ENCODE measurements around the gene IL1R2. TPM values are rescaled to one million over a fixed set of nuclear protein-coding genes. Genes with fewer than 3 reads are reported as not detected.

Gene IL1R2
- polyA plus RNA-seq, 2 of the 4 experiments (the other 2 are of a cell fraction): 0.83 to 1.7 TPM

DNA sequence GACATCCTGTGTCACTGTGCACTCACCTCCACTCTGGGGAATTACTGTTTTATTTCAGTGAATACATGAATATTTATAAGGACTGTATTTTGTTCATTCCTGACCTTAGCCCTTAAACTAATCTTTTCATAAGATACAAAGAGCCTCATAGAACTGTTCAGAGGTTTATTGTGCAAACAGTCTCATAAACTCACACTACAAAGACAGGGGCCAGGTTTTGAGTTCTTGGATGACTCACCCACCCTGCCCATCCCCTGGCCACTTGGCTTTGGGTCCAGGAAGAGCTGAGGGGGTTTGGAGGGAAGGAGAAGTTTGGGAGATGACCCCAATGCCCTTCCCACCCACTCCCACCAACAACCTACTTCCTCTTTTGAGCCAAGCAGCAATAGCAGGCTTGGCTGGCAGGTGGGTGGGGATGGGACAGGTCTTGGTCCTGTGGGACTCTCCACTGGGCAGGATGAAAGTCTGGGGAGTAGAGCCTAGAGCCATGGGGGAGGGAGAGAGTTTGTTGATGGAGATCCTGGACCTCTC is 43.1 kb upstream of the IL1R2 start:
- Histone ChIP-seq H3K4me2 (no peak overlapping the region), H3K27ac (no peak overlapping the region), H3K4me3 (no peak overlapping the region), H3K4me1 (no peaks in the 10 kb centered on the region), H3K9me3 (no peaks in the 10 kb centered on the region)
- TF ChIP-seq CBX8 (IDR thresholded peaks at IDR 0.05) (no peak), FOXS1 (CRISPR knock-in tag; IDR thresholded peaks at IDR 0.05) (no peak), ZC3H11A (IDR thresholded peaks at IDR 0.05) (no peak), NR3C1 (IDR thresholded peaks at IDR 0.05) (no peak), RCOR1 (IDR thresholded peaks at IDR 0.05; ENCODE audit: low read depth, low read length) (no peak), CBX2 (IDR thresholded peaks at IDR 0.05; ENCODE audit: borderline replicate concordance, low read depth) (no peak), MAFK (IDR thresholded peaks at IDR 0.05; ENCODE audit: partially characterized antibody) (no peak), MYC (IDR thresholded peaks at IDR 0.05; ENCODE audit: borderline replicate concordance, low read length) (no peak), CHD4 (IDR thresholded peaks at IDR 0.05; ENCODE audit: borderline replicate concordance) (no peak), ESRRA (IDR thresholded peaks at IDR 0.05; ENCODE audit: borderline replicate concordance, low read length) (no peak), JUN (IDR thresholded peaks at IDR 0.05) (no peak), HOXB5 (CRISPR knock-in tag; IDR thresholded peaks at IDR 0.05) (no peak), JUNB (IDR thresholded peaks at IDR 0.05) (no peak), KDM5A (IDR thresholded peaks at IDR 0.05) (no peak), GATA3 (IDR thresholded peaks at IDR 0.05; ENCODE audit: borderline replicate concordance) (no peak)
- TF ChIP-seq, protein P1, sequence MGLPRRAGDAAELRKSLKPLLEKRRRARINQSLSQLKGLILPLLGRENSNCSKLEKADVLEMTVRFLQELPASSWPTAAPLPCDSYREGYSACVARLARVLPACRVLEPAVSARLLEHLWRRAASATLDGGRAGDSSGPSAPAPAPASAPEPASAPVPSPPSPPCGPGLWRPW (IDR thresholded peaks at IDR 0.05): no peak
- TF ChIP-seq, protein P2, sequence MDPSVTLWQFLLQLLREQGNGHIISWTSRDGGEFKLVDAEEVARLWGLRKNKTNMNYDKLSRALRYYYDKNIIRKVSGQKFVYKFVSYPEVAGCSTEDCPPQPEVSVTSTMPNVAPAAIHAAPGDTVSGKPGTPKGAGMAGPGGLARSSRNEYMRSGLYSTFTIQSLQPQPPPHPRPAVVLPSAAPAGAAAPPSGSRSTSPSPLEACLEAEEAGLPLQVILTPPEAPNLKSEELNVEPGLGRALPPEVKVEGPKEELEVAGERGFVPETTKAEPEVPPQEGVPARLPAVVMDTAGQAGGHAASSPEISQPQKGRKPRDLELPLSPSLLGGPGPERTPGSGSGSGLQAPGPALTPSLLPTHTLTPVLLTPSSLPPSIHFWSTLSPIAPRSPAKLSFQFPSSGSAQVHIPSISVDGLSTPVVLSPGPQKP (IDR thresholded peaks at IDR 0.05; ENCODE audit: low read depth, low read length): no peak
- TF ChIP-seq, protein P3, sequence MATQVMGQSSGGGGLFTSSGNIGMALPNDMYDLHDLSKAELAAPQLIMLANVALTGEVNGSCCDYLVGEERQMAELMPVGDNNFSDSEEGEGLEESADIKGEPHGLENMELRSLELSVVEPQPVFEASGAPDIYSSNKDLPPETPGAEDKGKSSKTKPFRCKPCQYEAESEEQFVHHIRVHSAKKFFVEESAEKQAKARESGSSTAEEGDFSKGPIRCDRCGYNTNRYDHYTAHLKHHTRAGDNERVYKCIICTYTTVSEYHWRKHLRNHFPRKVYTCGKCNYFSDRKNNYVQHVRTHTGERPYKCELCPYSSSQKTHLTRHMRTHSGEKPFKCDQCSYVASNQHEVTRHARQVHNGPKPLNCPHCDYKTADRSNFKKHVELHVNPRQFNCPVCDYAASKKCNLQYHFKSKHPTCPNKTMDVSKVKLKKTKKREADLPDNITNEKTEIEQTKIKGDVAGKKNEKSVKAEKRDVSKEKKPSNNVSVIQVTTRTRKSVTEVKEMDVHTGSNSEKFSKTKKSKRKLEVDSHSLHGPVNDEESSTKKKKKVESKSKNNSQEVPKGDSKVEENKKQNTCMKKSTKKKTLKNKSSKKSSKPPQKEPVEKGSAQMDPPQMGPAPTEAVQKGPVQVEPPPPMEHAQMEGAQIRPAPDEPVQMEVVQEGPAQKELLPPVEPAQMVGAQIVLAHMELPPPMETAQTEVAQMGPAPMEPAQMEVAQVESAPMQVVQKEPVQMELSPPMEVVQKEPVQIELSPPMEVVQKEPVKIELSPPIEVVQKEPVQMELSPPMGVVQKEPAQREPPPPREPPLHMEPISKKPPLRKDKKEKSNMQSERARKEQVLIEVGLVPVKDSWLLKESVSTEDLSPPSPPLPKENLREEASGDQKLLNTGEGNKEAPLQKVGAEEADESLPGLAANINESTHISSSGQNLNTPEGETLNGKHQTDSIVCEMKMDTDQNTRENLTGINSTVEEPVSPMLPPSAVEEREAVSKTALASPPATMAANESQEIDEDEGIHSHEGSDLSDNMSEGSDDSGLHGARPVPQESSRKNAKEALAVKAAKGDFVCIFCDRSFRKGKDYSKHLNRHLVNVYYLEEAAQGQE (IDR thresholded peaks at IDR 0.05): no peak
- TF ChIP-seq, protein P4, sequence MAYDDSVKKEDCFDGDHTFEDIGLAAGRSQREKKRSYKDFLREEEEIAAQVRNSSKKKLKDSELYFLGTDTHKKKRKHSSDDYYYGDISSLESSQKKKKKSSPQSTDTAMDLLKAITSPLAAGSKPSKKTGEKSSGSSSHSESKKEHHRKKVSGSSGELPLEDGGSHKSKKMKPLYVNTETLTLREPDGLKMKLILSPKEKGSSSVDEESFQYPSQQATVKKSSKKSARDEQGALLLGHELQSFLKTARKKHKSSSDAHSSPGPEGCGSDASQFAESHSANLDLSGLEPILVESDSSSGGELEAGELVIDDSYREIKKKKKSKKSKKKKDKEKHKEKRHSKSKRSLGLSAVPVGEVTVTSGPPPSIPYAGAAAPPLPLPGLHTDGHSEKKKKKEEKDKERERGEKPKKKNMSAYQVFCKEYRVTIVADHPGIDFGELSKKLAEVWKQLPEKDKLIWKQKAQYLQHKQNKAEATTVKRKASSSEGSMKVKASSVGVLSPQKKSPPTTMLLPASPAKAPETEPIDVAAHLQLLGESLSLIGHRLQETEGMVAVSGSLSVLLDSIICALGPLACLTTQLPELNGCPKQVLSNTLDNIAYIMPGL (CRISPR knock-in tag; IDR thresholded peaks at IDR 0.05; ENCODE audit: borderline replicate concordance): no peak
- ChIA-PET CTCF (no interaction called here), POLR2A (no interaction called here)
- FAIRE-seq (no peak), DNase-seq (ENCODE audit: low read depth in 1 of 2, low spot score in 1 of 2) (no peak), ATAC-seq (no peak)

DNA sequence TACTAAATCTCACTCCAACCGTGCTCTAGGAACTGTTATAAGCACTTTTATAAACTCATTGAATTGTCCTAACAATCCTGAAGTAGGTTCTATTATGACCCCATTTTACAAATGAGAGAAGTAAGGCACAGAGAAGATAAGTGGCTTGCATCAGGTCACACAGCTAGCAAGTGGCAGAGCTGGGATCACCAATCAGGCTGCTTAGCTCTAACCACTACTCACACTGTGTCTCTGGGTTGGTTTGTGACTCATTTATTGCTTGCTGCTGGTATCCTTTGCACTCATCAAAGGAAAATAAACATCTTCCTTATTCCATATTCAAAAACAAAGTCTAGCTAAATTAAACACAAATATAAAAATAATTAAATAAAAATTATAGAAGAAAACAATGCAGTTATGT is 42.5 kb upstream of the IL1R2 start:
- no peak for ATAC-seq
- WGBS (ENCODE audit: missing lambda C conversion rate): 4% methylated on average over 1 of the region's 1 CpG
- no peak for DNase-seq (ENCODE audit: low read depth in 1 of 2, low spot score in 1 of 2)
- H3K27ac ChIP-seq: no peak overlapping the region
- POLR2A ChIA-PET: no interaction called here
- FAIRE-seq: no peak
- no peak overlapping the region for H3K4me2 ChIP-seq
- TF ChIP-seq EP300 (IDR thresholded peaks at IDR 0.05): no peak
- TF ChIP-seq RNF2 (IDR thresholded peaks at IDR 0.05; ENCODE audit: borderline replicate concordance, low read depth): no peak
- no peak for TF ChIP-seq RAD21 (conservative IDR thresholded peaks at IDR 0.05 in 1 of 2, IDR thresholded peaks at IDR 0.05 in 1 of 2)
- TF ChIP-seq JUN (IDR thresholded peaks at IDR 0.05): no peak
- TF ChIP-seq MYC (IDR thresholded peaks at IDR 0.05; ENCODE audit: borderline replicate concordance, low read length): no peak
- TF ChIP-seq NR3C1 (IDR thresholded peaks at IDR 0.05): no peak
- TF ChIP-seq, protein P5, sequence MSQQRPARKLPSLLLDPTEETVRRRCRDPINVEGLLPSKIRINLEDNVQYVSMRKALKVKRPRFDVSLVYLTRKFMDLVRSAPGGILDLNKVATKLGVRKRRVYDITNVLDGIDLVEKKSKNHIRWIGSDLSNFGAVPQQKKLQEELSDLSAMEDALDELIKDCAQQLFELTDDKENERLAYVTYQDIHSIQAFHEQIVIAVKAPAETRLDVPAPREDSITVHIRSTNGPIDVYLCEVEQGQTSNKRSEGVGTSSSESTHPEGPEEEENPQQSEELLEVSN (IDR thresholded peaks at IDR 0.05; ENCODE audit: borderline replicate concordance, low read depth): no peak
- TF ChIP-seq, protein P6, sequence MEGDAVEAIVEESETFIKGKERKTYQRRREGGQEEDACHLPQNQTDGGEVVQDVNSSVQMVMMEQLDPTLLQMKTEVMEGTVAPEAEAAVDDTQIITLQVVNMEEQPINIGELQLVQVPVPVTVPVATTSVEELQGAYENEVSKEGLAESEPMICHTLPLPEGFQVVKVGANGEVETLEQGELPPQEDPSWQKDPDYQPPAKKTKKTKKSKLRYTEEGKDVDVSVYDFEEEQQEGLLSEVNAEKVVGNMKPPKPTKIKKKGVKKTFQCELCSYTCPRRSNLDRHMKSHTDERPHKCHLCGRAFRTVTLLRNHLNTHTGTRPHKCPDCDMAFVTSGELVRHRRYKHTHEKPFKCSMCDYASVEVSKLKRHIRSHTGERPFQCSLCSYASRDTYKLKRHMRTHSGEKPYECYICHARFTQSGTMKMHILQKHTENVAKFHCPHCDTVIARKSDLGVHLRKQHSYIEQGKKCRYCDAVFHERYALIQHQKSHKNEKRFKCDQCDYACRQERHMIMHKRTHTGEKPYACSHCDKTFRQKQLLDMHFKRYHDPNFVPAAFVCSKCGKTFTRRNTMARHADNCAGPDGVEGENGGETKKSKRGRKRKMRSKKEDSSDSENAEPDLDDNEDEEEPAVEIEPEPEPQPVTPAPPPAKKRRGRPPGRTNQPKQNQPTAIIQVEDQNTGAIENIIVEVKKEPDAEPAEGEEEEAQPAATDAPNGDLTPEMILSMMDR (IDR thresholded peaks at IDR 0.05): no peak
- no peak for TF ChIP-seq NFE2L2 (conservative IDR thresholded peaks at IDR 0.05; ENCODE audit: low read length)
- no peak for TF ChIP-seq BHLHE40 (IDR thresholded peaks at IDR 0.05; ENCODE audit: low read depth, low read length)
- no peak overlapping the region for H3K4me3 ChIP-seq
- H3K4me1 ChIP-seq: no peaks in the 10 kb centered on the region
- no peaks in the 10 kb centered on the region for H3K9me3 ChIP-seq
- CTCF ChIA-PET: no interaction called here
